Superior temporal gyrus (tissue), 1 donor: ENCODE measurements around the gene TMEM221.

Experiments
- DNase-seq: peaks from one replicate; pipeline ENCODE4 v3.0.0-alpha.2; 2016; ENCODE audit errors: extremely low spot score

Gene TMEM221

DNA sequence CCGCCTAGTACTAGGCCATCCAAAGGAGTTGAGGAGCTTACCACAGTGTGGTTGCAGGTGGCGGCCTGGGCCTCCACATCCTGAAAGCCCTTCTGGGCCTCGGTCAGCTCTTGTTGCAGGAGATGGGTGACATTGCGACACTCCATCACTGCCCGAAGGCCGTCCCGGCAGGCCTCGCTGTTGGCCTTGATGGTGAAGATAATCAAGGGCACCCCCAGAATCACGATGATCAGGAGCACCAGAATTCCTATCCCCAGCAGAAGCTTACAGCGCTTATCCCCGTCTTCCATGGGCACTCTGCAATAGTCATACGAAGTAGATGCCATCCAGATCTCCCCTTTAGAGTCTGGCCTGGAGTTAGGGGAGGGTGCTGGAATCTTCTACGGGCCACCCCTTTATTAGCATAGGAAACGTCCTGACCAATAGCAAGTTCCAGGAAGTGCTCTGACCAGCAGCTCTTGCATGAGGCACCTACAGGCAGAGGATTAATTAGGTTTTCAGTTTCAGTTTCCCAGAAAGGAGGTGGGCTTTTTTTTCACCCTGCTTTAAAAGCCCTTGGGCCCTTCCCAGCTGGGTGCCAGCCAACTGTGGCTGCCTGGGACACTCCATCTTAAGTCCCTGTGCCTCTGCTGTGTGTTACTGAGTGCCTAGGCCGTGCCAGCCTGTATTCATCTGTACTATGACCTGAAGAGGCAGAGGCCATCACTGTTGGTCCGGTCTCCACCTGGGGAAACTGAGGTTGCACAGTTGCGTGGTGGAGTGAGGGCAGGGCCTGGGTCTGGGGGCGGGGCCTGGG is 43.0 kb downstream of the TMEM221 start, which contains the start of gene BST2:
Gene BST2 (minus strand): TSS at position 381 of the 796 bp plus-strand sequence. CDS start 55 bp downstream, at position 326.
- DNase-seq = peak; percentile 24

DNA sequence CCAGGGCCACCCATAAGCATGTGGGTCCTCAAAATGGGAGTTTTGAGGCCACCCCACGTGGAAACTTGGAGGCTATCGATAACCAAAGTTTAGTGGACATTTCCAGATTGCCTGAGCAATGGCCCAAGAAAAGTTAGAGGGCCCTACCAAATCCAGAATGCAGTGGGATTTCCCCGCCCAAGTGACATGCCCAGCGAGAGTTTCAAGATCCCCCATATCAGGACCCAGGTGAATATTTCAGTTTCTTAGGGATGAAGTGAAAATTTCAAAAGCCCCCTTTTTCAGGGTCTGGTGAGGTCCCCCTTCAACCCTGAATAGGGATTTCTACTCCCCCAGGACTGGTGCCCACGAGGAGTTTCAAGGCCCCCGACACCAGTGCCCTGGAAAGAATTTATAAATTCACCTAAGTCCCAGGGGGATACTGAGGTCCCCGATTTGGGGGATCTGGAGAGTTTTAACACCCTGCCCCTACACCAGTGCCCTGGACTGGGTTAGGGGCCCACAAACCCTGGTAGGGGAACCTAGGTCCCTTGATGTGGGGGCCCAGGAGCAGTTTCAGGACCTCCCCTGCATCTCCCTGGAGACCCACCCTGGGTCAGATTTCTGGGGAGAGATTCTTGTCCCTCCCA is 43.7 kb downstream of the TMEM221 start:
- DNase-seq = no peak

DNA sequence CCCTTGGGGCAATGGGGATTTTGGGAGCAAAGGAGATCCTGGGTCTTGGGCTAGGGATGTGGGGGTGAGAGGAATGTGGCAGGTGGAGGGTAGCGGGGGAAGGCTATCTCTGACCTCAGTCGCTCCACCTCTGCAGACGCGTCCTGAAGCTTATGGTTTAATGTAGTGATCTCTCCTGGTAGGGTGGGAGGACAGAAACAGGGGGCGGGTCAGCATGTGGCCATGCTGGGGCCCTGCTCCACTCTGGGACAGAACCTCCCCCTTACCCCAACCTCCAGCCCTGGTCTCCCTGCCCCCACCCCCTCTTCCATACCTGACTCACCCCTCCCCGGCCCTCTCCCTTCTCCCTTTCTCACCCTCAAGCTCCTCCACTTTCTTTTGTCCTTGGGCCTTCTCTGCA is 44.5 kb downstream of the TMEM221 start:
- DNase-seq = no peak

DNA sequence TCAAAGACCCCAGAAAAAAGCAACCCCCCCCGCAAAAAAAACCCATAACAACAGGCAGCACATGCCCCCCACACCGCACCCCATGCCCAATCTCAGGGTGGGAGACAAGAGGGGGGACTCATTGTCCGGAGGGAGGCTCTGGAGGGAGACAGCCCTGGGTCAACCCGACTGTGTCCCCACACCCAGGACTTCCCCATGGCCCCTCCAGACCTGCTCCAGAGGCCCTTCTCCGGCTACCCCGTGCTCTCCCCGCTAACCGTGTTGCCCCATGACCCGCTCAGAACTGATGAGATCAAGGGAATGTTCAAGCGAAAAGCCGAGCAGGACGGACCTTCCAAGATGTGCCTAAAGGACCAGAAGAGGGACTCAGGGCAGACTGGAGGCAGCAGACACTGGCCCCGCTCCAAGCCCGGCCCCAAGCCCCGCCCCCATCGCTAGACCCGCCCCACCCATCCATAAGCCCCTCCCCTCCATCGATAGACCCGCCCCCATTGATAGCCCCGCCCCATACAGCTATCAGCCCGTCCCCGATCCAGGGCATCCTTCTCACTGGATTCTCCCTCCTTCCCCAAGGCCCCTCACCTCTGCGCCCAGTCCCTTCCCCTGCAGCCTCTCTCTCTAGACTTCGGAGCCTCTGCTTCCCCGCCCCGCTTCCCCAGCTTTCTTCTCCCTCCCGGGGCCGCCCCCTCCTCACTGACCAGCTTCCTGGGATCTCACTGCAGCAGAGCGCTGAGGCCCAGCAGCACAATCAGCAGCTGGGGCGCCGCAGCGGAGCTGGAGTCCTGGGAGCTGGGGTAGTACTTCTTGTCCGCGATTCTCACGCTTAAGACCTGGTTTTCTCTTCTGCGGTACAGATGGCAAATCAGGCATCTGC is 45.2 kb downstream of the TMEM221 start:
- DNase-seq = no peak

DNA sequence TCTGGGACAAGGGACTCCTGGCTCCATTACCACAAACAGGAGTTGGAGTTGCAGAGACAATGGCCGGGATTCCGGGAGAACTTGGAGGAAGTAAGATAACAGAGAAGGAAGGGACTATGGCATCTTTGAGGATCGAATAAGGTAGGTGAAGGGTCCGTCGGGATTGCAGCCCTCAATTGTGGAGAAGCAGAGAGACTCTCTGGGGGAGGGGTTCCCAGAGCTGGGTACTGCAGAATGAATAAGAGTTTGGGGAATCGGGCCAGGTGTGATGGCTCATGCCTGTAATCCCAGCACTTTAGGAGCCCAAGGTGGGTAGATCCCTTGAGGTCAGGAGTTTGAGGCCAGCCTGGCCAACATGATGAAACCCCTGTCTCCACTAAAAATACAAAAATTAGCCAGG is 46.8 kb downstream of the TMEM221 start:
- DNase-seq = no peak

DNA sequence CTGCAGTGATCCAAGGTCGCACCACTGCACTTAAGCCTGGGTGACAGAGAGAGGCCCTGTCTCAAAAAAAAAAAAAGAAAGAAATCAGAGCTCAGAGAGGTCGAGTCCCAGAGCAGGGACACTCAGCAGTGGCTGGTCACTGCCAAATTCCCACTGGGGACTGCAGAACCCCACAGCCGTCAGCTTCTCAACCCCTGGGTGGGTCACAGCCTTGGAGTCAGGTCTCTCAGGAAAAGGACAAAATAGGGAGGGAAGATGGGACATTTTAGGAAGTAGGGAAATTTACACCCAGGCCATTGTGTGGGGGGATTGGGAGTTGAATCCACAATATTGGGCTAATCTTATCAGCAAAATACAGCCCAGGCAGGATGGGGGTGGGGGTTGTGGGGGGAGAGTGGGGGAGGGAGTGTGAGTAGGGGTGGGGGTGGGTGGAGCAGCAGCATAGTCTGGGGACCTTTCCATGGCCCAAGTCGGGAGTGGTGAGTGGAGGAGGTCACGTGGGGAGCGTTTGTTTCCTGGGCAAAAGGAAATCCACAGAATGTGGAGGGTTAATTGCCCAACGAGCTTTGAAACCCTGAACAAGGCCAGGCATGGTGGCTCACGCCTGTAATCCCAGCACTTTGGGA is 49.5 kb downstream of the TMEM221 start:
- no peak for DNase-seq

DNA sequence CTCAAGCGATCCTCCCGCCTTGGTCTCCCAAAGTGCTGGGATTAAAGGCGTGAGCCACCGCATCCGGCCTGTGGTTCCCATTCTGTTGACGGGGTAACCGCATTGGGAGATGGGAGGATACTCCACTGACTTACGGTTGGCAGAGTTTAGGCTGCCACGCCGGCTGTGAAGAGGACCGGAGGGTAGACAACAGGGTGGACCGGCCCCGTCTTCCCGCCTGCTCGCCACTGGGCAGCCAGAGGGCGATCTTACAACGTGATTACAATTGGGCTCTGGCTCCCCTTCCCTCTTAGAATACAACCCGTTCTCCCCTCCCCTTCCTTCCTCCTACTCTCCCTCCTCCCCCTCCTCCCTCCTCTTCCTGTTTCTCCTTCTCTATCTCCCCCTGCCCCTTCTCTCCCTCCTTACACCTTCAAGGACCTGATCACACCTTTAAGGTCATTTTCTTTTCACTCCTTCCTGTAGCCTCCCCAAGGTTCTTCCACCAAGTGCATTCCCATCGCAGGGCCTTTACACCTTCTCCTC is 53.5 kb downstream of the TMEM221 start:
- no peak for DNase-seq

DNA sequence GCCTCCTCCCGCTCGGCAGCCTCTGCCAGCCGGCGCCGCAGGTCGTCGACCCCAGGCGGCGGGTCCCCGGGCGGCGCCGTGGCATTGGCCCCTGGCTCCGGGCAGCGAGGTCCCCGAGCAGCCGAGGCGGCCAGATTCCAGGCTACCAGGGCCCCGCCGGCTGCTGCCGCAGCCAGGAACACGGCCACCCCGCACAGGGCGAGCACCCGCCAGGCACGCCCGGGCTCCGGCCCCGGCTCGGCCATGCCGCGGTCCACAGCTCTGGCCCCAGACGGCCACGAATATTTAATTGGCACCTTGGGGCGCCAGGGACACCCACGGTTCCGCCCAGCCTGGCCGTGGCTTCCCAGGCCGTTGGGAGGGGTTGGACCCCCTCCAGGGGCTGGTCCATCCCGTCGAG is 54.6 kb downstream of the TMEM221 start, which contains the start of gene CCDC194:
Gene CCDC194 (minus strand): TSS at position 283 of the 400 bp plus-strand sequence. CDS start 38 bp downstream, at position 245.
- no peak for DNase-seq

DNA sequence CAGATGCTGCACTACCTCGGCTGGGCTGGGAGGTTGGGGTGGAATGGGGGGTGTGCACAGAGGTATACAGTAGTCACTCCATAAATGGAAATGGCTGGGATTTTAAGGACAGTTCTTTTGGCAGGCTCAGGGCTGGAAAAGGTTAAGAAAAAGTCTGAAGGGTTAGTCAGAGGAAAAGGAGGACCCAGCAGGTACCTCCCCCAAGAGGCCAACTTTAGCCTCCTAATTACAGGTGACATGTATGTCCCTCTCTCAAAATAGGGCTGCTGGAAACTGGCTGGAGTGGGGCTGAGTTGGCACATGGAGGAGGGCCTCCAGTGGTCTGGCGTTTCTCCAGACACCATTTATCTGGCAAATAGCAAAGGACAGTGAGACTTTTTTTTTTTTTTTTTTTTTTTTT is 55.5 kb downstream of the TMEM221 start:
- DNase-seq = no peak

DNA sequence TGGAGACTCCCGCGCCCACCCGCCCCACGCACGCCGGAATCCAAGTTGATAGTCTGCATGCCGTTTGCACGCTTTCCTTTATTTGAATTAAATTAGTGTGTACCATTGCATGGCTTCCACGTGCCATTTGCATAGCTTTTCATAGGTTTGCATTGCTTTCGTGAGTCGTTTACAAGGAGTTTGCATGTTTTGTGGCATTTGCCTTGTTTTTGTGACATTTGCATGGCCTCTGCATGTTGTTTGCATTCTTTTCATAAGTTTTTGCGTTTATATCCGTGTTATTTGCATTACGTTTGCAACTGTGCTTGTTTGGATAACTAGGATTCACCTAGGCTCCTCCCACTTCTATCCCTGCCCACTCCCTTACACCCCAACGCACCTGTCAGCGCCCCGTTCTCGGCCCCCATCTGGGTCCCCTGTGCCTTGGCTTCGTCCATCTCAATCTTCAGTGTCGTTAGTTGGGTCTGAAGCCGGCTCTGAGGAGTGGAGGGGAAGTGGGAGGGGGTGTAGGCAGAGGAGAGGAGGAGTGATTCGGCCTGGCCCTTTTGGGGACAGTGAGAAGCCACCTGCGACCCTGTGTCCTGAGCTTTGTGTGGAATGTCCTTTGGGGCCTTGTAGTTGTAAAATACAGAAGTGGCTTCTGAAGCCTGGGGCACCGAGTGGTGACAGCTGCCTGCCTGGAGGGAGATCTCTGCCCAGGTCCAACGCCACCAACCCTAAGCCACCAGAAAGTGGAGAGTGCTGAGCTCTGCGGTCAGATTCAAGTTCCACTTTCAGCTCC is 56.9 kb downstream of the TMEM221 start:
- peak; percentile 32 for DNase-seq

DNA sequence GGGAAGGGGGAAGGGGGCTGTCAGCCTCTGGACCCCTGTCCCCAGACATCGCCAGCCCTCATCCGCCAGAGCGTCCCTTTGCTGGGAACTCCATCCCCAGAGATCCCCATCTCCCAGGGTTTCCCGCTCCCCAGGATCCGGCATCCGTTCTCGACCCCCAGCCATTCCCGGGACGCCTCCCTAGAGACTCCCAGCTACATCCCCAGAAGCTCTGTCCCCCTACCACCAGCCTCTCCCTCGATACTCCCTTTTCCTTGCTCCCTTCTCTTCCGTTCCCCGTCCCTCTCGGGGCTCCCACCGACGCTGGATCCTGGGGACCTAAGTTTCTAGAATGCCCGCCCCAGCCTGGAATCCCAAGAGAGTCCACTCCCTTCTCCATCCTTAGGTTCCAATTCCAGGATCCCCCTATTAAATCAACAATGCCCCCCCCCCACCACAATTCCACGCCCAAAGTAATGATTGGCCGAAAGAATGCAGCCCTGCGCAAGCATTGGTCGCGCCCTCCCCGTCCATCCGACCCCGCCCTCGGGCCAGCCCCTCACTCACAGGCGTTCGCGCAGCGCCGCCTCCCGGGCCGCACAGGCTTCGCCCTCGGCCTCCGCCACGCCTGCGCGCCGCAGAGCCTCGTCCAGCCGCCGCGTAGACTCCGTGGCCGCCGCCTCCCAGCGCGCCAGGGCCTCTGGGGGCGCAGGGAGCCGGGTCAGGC is 57.6 kb downstream of the TMEM221 start:
- DNase-seq = peak; percentile 79

DNA sequence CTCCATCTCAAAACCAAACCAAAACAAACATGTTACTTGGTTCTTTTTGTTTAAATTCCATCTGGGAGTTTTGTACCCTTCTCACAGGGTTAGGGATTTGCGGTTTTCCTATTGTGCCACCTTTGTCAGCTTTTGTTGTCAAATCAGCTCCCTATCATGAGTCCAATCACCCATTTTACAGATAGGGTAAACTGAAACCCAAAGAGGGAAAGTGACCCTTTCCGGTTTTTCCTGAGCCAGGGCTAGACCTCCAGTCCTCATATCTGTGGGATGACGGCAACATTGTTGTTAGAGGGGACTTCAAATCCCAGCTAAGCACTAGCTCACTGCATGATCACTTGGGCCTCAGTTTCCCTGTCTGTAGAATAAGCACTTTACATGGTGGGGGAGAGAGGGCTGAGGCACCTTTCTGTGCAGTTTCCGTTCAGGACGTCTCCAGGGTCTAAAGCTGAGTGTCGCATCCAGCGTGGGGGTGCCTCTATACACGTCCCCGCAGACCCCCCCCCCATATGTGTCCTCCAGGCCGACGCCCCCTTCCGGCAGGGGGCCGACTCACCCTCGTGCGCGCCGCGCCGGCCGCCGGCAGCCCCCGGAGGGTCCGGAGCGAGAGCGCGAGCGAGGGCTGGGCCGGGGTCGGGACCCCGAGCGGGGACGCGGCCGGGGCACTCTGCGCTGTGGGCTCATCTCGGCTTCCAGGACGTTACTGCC is 58.4 kb downstream of the TMEM221 start:
- DNase-seq = no peak

DNA sequence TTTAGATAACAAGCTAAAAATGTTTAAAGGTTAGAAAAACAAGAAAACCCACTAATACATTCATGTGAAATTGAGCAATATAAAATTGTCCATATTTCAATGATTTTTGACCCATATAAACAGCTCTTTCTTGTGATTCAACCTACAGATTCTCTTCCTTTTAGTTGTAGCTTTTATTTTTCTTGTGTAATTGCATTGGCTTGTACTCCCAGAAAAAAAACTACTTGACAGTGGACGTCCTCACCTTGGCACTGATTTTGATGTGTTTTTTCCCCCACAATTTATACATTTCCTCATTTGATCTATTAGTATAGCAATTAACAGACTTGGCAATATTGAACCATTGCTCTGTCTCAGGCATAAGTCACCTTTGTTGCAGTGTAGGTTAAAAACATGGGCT is 59.2 kb downstream of the TMEM221 start:
- DNase-seq = no peak

DNA sequence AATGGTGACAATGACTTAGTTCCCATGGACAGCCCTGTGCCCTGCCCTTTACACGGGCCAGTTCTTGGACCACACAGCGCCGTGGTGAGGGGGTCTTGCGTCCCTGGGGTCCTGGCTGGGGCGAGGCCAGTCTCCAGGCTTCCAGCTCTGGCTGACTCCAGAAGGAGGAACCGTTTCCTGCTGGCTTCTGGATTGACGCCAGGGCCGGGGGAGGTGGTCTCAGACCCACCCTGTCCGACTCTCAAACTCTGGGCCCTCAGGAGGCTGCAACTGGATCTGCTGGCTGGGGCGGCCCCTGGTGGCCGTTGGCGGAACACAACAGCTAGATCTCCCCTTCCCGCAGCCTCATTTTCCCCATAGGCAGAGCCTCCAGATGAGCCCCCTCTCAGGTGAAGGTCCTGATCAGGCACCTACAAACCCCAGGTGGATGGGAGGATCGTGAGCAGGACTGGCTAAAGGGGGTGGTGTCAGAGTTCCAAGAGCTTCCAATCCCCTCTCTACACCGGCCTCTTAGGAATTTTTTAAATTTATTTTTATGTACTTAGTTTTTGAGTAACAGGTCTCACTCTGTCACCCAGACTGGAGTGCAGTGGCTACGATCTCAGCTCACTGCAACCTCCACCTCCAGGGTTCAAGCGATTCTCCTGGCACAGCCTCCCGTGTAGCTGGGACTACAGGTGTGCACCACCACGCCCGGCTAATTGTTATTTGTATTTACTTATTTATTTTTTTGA is 62.4 kb downstream of the TMEM221 start:
- peak; percentile 34 for DNase-seq
